SK-N-MC (cell line): ENCODE data around the gene UBQLN3.

ENCODE experiments used
- EZH2 ChIP-seq: fragments of 200-600 bp; sonication (generic); IDR thresholded peaks from one replicate; pipeline ENCODE4 v1.6.1; 2017; ENCODE audit warnings: antibody characterized with exemption
- FOXP2 ChIP-seq: optimal IDR thresholded peaks from 2 replicates; pipeline ENCODE3; 2011; ENCODE audit warnings: mild to moderate bottlenecking, moderate library complexity; ENCODE audit not compliant: insufficient read depth; ENCODE audit errors: extremely low read length, control extremely low read depth
- POLR2AphosphoS5 ChIP-seq: IDR thresholded peaks from 2 replicates; pipeline ENCODE4 v1.6.1; 2012; ENCODE audit warnings: mild to moderate bottlenecking, low read depth, low read length, borderline replicate concordance

DNA sequence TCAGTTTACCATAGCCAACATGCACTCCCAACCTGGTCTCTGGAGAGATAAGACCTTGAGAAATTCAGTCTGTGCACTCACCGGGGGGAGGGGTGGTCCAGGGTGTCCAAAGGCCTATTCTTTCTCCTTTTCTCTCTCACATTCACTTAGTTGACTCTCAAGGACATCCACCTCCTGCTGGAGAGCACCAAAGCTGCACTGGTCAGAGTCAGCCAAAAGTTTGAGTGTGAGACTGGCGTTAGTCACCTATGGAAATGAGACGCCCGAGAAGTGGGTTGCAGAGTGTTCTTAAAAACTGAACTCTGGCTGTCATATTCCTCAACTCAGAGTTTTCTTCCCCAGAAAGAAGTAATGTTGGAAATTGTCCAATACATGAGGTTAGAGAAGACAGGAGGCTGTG is 11.8 kb upstream of the UBQLN3 start:
- TF ChIP-seq EZH2 (no peak), POLR2AphosphoS5 (no peak), FOXP2 (no peak)
